Measurements from ENCODE around the gene SDS.
"Not testable (repeated sequence)": the region's sequence is repeated elsewhere in the genome, so short reads cannot be mapped to it uniquely, and the experiment has no call there.

SDS gene

GRCh38 chr12:113374823-113375428, 28.8 kb downstream of the SDS start:
- no peak for DNase-seq (ENCODE audit: low spot score)

DNA sequence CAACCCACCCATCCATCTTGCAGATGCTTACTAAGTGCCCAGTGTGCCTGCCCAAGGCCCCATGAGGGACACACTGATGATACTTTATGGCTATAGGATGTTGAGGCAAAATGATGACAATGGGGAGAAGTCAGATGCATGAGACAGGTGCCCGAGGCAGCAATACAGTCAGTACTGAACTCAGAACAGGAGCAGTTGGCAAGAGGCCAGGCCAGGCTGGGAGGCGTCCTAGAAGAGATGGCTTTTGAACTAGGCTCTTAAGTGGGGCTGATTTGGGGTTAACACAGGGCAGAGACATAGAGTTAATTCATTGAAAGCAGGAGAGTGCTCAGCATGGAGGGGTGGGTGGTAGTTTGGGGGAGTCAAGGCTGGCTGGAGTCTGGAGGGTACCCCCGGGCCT, 29.7 kb downstream of the SDS start:
- no peak for DNase-seq (ENCODE audit: low spot score)

- DNase-seq (ENCODE audit: low spot score) = no peak
Observed at GRCh38 chr12:113373440-113373839, 30.2 kb downstream of the SDS start.

- DNase-seq (ENCODE audit: low spot score) = no peak
Observed at GRCh38 chr12:113372371-113372770, 31.3 kb downstream of the SDS start.

DNA sequence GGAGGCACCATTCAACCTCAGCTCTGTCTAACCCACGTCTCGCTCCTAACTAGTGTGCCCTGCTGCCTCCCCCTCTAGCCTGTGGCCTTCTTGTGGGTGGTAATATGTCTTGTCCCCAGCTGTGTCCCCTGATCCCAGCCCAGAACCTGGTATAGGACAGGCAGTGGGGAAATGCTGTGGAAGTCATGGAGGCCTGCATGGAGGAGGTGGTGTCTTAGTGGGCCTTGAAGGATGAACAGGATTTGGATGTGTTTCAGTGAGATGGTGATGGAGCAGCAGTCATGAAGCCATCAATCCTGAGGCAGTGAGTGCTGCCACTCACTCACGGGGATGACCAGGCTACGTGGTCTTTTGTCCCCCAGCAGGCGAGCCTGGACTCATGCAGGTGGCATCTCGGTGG, 31.9 kb downstream of the SDS start:
- no peak for DNase-seq (ENCODE audit: low spot score)

- DNase-seq (ENCODE audit: low spot score) = no peak
Observed at GRCh38 chr12:113370923-113371682, 32.6 kb downstream of the SDS start.

- DNase-seq (ENCODE audit: low spot score) = no peak
Observed at GRCh38 chr12:113369391-113369985, 34.2 kb downstream of the SDS start.

DNA sequence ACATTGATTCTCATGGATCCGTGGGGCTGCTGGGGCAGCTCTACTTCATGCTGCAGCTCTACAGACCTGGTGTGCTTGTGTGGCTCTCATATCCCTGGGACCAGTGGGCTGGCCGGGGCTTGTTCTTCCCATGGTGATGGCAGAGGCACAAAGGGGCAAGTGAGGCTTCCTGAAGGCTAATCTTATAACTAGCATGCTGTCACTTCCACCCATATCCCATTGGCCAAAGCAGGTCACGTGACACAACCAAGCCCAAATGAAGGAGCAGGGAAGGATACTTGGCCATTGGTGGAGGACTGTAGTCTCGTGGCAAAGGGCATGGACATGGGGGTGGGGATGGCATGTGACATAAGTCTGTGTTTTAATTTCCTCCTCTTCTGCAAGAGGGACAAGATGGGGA, 35.4 kb downstream of the SDS start:
- no peak for DNase-seq (ENCODE audit: low spot score)

GRCh38 chr12:113366827-113367226, 36.9 kb downstream of the SDS start:
- DNase-seq (ENCODE audit: low spot score) = no peak

DNA sequence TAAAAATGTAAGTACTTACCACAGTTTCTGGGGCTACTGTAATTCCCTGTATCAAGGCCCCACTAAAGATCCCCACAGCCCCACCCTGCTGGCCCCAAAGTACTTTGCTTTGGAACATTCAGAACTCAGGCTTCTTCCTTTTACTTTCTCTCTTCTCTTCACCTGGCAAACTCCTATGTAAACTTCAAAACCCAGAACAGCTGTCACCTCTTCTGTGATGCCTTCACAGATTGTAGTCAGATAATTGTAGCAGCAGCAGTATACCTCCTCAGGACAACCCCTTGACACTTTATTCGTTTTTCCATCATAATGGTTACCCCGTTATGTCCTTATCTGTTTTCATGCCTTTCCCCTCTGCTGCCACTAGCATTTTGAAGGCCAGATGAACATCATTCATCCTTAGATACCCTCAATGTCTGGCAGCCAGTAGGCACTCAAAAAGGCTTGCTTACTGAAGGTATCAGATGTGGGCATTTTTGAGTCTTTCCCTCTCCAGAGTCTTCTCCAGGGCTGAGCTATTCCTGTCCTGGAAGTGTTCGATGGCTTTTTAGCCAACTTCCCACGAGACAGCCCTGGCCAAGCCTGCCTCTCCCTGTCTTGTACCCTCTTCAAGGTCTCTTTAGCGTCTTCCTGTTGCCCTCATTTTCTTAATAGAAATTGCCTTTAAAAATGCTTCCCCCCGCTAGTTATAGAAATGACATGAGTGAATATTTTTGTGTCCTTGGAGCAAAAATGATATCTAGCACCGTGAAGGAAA, 37.9 kb downstream of the SDS start:
- no peak for DNase-seq (ENCODE audit: low spot score)

DNA sequence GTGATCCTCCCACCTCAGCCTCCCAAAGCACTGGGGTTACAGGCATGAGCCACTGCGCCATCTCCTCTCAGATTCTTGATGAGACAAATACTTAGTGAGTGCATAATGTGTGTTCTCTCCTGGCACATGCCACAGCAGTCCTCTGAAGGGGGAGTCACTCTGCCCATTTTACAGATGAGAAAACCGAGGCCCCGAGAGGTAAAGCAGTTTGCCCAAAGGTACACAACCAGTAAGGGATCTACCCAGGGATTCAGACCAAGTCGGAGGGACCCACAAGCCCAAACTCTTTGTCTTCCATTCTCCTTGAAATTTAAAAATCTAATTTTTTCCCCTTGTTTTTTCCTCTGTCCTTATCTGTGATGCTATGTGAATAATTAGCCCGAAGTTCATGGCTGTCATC, 39.0 kb downstream of the SDS start:
- DNase-seq (ENCODE audit: low spot score) = no peak

GRCh38 chr12:113361574-113362370, 41.9 kb downstream of the SDS start:
- no peak for DNase-seq (ENCODE audit: low spot score)

DNA sequence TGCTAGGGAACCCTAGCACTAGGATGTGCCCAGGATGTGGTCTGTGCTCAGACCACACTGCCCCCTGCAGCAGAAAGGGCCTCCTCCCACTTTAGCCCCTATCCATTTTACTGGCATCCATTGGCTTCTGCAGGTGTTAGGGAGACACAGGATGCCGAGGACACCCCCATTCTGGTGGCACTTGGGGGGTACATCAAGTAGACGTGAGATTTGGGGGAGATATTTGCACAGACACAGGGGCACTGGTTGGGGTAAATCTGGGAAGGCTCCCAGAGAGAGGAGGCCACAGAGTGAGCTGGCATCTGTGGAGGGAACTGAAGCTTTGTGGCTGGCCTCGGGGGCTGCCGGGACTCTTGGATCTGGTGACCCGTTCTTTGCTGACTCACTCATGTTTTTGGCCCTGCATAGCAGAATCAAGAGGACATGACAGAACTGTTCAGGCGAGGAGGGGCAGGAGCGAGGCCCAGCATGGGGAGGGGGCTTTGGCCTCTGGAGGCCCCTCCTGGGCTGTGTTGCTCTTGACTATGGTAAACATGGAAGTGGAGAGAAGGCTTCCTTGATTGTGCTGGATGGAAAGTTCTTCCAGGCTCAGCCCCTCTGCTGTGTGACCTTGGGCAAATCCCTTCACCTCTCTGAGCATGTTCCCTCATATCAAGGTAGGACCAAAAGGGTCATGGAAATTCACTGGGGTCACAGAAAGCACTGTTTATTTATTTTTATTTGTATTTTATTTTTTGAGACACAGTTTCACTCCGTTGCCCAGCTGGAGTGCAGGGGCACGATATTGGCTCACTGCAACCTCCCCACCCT, 43.5 kb downstream of the SDS start:
- no peak for DNase-seq (ENCODE audit: low spot score)

GRCh38 chr12:113359133-113359938, 44.4 kb downstream of the SDS start:
- DNase-seq (ENCODE audit: low spot score) = peak; percentile 90

- peak; percentile 94 for DNase-seq (ENCODE audit: low spot score)
Observed at GRCh38 chr12:113358381-113359132, 45.1 kb downstream of the SDS start, which contains the start of gene PLBD2. Gene PLBD2 (plus strand): TSS chr12:113358587. CDS start chr12:113358601, 14 bp downstream.

- DNase-seq (ENCODE audit: low spot score) = not testable (repeated sequence)
Observed at GRCh38 chr12:113354192-113354591, 49.5 kb downstream of the SDS start.

GRCh38 chr12:113351089-113351488, 52.6 kb downstream of the SDS start:
- no peak for DNase-seq (ENCODE audit: low spot score)

- no peak for DNase-seq (ENCODE audit: low spot score)
Observed at GRCh38 chr12:113348849-113349536, 54.7 kb downstream of the SDS start.

GRCh38 chr12:113347892-113348291, 55.8 kb downstream of the SDS start:
- no peak for DNase-seq (ENCODE audit: low spot score)
